HUES48 (cell line): Measurements from ENCODE around the gene TNFRSF14.

ENCODE experiments used
- H3K27ac ChIP-seq: one replicate; pipeline ENCODE4 v1.7.0; 2013; ENCODE audit warnings: low read depth, low read length, inconsistent platforms
- H3K27me3 ChIP-seq: 2 replicates; pipeline ENCODE4 v1.6.1; 2013; ENCODE audit warnings: mild to moderate bottlenecking, low read length; ENCODE audit not compliant: control insufficient read depth, insufficient read depth
- H3K36me3 ChIP-seq: 2 replicates; pipeline ENCODE4 v1.6.1; 2013; ENCODE audit warnings: low read length; ENCODE audit not compliant: control insufficient read depth, insufficient read depth
- H3K4me1 ChIP-seq: 2 replicates; pipeline ENCODE4 v1.6.1; 2013; ENCODE audit warnings: mild to moderate bottlenecking, low read length; ENCODE audit not compliant: control insufficient read depth, insufficient read depth
- H3K4me3 ChIP-seq: 2 replicates; pipeline ENCODE4 v1.5.1; 2013; ENCODE audit warnings: mild to moderate bottlenecking, low read depth, low read length
- H3K9ac ChIP-seq: 2 replicates; pipeline ENCODE4 v1.6.1; 2013; ENCODE audit warnings: mild to moderate bottlenecking, low read depth, low read length, moderate library complexity
- H3K9me3 ChIP-seq: 2 replicates; pipeline ENCODE4 v1.6.1; 2013; ENCODE audit warnings: low read length; ENCODE audit not compliant: control insufficient read depth, insufficient read depth

The TNFRSF14 gene

DNA sequence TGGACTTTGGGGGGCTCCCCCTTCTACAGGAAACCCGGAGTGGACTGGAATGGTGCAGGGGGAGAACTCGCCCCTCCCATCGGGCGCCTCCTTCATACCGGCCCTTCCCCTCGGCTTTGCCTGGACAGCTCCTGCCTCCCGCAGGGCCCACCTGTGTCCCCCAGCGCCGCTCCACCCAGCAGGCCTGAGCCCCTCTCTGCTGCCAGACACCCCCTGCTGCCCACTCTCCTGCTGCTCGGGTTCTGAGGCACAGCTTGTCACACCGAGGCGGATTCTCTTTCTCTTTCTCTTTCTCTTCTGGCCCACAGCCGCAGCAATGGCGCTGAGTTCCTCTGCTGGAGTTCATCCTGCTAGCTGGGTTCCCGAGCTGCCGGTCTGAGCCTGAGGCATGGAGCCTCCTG is at the start of gene TNFRSF14:
Gene TNFRSF14, plus strand, starts transcription at position 95 of the 401 bp plus-strand sequence. Its CDS starts 294 bp downstream, at position 389.
- H3K4me3 ChIP-seq = no peak within 1 kb of the TSS
- no peaks in the 10 kb centered on the region for H3K9me3 ChIP-seq
- H3K36me3 ChIP-seq = no peaks in the 10 kb centered on the region
- no peak within 1 kb of the TSS for H3K9ac ChIP-seq
- no peaks in the 10 kb centered on the region for H3K27me3 ChIP-seq
- H3K27ac ChIP-seq = no peak within 1 kb of the TSS
- peaks cover 10% of the 10 kb centered on the region for H3K4me1 ChIP-seq

DNA sequence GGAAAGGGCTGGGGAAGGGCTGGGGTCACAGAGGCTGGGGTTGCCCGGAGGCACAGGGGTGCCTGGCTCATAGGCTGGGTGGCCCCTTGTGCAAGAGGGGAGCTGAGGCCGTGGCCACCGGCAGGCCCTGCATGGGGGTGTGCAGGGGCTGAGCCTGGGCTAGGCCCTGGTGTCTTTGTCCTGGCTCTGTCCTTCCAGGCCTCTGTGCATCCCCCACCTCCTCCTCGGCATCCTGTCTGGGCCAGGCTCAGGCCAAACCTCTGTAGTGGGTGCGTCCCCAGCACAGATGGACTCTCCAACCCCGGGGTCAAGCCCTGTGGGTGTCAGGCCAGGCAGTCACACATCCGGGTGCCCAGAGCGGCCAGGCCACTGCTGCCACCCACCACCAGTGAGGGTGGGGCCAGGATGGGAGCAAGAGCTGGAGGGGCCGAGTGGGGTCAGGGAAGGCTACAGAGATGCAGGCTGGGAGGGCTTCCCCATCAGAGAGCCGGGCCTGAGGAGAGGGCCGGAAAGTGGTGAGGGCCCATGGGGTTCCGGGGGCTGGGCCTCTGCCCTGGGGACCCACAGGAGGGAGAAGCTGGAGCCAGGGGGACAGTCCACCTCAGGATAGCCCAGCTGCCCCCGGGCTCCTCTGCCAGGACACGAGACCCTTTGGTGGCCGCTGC is 49.1 kb upstream of the TNFRSF14 start:
- peaks cover 37% of the 10 kb centered on the region for H3K36me3 ChIP-seq
- H3K4me1 ChIP-seq = no peaks in the 10 kb centered on the region
- no peak overlapping the region for H3K9ac ChIP-seq
- no peak overlapping the region for H3K4me3 ChIP-seq
- no peaks in the 10 kb centered on the region for H3K9me3 ChIP-seq
- H3K27ac ChIP-seq = no peak overlapping the region
- H3K27me3 ChIP-seq = no peaks in the 10 kb centered on the region

DNA sequence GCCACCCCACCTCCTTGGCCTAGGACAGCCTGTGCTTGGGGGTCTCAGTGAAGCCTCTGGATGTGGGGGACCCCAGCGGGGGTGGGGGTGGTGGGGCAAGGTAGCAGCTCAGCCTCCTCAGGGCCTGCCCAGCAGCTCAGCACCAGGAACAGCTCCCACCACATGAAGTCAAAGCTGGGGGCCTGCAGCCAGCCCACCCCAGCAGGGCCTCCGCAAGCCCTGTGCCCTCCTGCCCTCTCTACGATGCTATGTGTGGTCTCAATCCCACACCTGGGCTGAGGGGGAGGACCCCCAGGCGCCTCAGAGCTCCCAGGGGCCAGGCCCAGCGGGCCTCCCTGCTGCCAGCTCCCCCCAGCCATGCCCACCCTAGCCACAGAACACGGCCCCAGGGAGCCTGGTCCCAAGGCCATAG is 48.4 kb upstream of the TNFRSF14 start:
- Histone ChIP-seq H3K36me3 (peaks cover 44% of the 10 kb centered on the region), H3K4me1 (no peaks in the 10 kb centered on the region), H3K9me3 (no peaks in the 10 kb centered on the region), H3K27me3 (no peaks in the 10 kb centered on the region), H3K27ac (no peak overlapping the region), H3K9ac (no peak overlapping the region), H3K4me3 (no peak overlapping the region)

DNA sequence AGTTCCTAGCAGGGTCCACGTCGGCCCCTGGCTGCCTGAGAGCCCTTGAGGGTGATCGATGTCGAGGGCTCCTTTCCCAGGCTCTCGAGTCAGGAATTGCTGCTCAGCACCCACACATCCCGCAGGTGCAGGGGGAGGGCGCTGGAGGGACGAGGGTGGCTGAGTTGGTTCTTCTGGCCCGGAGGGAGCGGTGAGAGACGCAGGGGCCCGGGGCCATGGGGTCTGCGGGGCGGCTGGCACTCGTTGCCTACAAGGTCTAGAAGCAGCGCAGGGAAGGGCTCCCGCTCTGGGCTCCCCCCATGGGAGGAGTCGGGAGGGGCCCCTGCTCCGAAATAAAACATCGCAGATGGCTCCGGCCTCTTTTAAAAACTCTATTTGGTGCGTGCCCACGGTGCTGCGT is 48.0 kb upstream of the TNFRSF14 start:
- H3K36me3 ChIP-seq = peaks cover 48% of the 10 kb centered on the region
- H3K4me3 ChIP-seq = no peak overlapping the region
- no peaks in the 10 kb centered on the region for H3K9me3 ChIP-seq
- no peaks in the 10 kb centered on the region for H3K4me1 ChIP-seq
- no peak overlapping the region for H3K9ac ChIP-seq
- no peak overlapping the region for H3K27ac ChIP-seq
- no peaks in the 10 kb centered on the region for H3K27me3 ChIP-seq

DNA sequence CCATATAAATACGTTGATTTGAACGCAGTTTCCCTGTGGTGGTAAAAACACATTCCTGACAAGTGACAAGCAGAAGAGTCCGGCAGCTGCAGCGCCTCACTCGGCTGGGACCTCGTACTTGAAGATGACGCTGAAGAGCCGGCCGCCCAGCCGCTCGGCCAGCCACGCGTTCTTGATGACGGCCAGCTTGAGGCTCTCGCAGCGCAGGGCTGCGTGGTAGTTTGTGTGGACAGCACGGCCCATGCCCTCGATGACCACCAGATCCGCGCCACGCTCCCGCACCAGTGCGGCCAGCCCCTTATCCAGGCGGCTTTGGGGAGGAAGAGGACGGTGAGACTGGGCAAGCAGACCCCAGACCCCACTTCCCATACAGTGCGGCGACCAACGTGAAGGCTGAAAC is 47.4 kb upstream of the TNFRSF14 start:
- Histone ChIP-seq H3K27ac (no peak overlapping the region), H3K4me1 (no peaks in the 10 kb centered on the region), H3K9me3 (no peaks in the 10 kb centered on the region), H3K27me3 (no peaks in the 10 kb centered on the region), H3K4me3 (no peak overlapping the region), H3K36me3 (peaks cover 54% of the 10 kb centered on the region), H3K9ac (no peak overlapping the region)

DNA sequence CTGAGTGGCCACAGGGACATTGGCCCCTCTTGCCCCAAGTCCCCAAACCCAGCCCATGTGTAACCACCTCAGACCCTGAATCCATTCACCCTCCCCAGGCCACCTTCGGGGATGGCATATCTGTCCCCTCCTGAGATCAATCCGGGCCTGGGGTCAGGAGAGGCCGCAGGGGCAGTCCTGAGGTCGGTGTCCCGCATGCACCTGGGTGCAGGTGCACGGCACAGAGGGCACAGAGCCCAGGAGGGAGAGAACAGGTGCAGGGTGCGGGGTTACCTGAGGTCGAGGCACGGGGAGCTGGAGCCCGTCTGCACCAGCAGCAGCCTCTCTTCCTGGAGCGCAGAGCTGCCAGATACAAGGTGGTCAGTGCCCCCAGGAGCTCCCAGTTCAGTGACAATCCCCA is 46.6 kb upstream of the TNFRSF14 start:
- Histone ChIP-seq H3K36me3 (peaks cover 59% of the 10 kb centered on the region), H3K27ac (no peak overlapping the region), H3K9ac (no peak overlapping the region)

DNA sequence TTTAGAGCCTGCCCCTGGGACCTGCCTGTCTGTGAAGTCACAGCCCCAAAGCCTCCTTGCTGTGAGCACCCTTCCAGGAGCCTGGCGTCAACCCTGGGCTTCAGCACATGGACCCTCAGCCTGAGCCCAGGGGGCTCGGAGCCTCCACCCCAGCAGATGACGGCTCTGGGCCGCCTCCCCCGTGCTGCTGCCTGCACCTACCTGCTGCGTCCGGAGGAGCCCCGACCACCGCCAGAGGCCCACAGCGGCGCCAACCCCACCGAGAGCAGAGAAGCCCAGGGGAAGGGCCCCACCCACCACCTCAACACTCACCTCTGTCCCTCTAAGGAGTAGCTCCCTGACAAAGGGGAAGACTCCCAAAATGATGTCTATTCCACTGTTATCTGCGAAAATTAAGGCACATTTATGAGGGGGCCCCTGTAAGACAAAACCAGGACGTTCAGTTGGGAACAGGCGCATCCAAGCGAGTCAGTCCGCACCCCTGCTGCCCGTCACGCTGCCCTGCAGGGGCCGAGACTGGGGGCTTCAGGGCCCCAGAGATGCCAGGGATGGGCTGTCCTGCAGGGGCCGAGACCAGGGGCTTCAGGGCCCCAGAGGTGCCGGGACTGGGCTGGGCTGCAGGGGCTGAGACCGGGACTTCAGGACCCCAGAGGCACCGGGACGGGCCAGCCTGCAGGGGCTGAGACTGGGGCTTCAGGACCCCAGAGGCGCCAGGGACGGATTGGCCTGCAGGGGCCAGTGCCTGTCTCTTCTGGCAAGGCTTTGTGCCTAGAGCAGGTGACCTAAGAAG is 45.6 kb upstream of the TNFRSF14 start:
- H3K9ac ChIP-seq = no peak overlapping the region
- peaks cover 67% of the 10 kb centered on the region for H3K36me3 ChIP-seq
- H3K27ac ChIP-seq = no peak overlapping the region
- H3K4me3 ChIP-seq = no peak overlapping the region
- H3K4me1 ChIP-seq = no peaks in the 10 kb centered on the region
- H3K9me3 ChIP-seq = no peaks in the 10 kb centered on the region
- H3K27me3 ChIP-seq = no peaks in the 10 kb centered on the region

More for the DNA sequence above, 46.6 kb upstream of the TNFRSF14 start:
- Histone ChIP-seq H3K9me3 (no peaks in the 10 kb centered on the region), H3K4me1 (no peaks in the 10 kb centered on the region), H3K4me3 (no peak overlapping the region), H3K27me3 (no peaks in the 10 kb centered on the region)

DNA sequence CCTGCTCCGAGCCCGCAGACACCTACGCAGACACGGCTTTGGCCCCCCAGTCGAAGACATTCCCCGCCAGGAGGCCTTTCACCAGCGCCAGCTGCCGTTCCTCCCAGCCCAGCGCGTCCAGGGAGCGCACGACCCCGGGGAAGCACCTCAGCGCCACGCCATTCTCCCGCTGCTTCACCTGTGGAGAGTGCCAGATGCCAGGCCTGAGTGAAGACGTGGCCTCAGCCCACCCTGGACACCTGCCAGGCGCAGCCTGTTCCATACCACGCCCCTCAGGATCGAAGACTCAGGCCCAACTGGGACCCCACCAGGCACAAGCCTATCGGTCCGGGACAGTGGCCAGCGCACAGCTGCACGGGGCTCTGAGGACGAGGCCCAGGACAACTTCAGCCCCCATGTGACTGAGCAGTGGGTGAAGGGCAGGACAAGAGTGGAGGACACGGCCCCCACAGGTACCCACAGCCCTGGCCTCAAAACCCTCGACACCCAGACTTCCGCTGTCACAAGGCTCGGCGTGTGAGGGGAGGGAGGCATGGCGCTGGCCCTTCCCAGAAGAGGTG is 43.2 kb upstream of the TNFRSF14 start:
- Histone ChIP-seq H3K4me1 (no peaks in the 10 kb centered on the region), H3K36me3 (peaks cover 90% of the 10 kb centered on the region), H3K9ac (no peak overlapping the region), H3K9me3 (no peaks in the 10 kb centered on the region), H3K27me3 (no peaks in the 10 kb centered on the region), H3K27ac (no peak overlapping the region), H3K4me3 (no peak overlapping the region)

DNA sequence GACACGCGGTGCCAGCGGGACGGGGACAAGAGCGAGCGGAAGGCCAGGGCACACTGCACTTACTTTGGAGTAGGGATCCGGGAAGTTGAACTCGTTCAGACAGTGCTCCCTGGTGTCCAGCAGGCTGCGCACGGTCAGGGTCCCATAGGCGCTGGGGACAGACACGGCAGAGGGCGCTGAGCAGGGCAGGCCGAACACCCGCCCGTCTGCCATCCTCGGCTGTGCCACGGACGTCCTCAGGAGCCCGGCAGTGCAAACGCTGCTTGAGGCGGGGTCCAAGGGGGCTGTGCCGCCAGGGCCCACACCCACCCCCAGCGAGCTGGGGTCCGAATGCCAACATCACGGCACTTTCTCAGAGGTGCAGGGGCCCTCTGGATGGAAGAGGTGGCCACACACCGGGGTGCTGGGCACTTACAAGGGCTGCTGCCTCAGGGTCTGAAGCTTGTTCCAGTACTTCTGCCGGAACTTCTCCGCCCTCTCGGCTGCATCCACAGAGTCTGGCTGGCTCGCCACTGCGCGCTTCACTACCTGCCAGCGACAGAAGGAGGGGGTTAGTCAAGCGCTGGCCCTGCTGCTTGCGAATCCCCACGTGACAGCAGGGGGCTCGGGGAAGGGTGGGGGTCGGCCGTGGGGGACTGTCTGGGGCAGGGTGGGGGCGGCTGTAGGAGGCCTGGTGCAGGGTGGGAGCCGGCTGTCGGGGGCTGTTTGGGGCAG is 42.1 kb upstream of the TNFRSF14 start:
- peaks cover 94% of the 10 kb centered on the region for H3K36me3 ChIP-seq
- no peak overlapping the region for H3K4me3 ChIP-seq
- no peaks in the 10 kb centered on the region for H3K4me1 ChIP-seq
- no peak overlapping the region for H3K27ac ChIP-seq
- no peak overlapping the region for H3K9ac ChIP-seq
- H3K27me3 ChIP-seq = no peaks in the 10 kb centered on the region
- H3K9me3 ChIP-seq = no peaks in the 10 kb centered on the region

DNA sequence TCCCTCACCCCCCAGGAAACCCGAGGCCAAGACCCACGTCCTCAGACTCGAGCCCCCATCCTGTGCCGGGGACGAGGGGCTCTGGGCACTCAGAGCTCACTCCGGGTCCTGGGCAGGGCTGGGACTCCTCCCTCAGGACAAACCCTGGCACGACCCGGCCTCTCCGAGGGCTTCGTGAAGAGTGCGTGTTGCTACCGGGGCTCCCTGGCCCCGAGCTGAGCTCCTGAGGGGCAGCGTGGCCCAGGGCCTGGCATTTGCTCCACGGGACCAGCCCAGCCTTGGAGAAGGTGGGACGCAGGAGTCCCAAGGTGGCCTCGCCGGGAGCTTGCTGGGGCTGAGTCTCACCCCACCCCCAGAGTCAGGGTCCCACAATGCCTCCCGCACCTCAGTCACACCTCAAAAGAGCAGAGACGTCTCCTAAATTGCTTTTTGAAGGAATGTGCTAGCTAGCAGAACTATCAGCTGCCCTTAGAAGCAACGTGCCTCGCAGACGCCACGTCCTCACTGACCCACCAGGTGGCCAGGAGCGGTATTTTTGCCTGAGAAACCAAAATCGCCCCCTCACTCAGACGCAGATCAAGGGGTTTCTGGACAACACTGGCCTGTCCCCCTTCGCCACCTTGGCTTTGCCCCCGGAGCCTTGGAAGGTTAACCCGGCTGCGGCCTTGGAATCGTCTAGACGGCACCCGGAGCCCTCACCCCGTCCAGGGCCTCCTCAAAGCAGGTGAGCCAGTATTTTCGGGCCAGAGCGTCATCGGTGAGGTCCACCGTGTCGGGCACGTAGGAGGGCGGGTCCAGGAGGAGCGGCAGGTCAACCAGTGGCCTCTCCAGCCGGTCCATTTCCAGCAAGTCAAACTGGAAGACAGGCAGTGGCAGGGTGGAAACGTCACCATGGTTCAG is 41.1 kb upstream of the TNFRSF14 start:
- H3K9ac ChIP-seq = no peak overlapping the region
- no peaks in the 10 kb centered on the region for H3K4me1 ChIP-seq
- no peaks in the 10 kb centered on the region for H3K9me3 ChIP-seq
- H3K27ac ChIP-seq = no peak overlapping the region
- H3K36me3 ChIP-seq = peaks cover 94% of the 10 kb centered on the region
- no peak overlapping the region for H3K4me3 ChIP-seq
- H3K27me3 ChIP-seq = no peaks in the 10 kb centered on the region
